Measurements from ENCODE around the gene CD82. TPM values are rescaled to one million over a fixed set of nuclear protein-coding genes. Genes with fewer than 3 reads are reported as not detected.

Gene CD82
- polyA plus RNA-seq, 3 donors = 40.8 to 89.0 (median 43.0) TPM

DNA sequence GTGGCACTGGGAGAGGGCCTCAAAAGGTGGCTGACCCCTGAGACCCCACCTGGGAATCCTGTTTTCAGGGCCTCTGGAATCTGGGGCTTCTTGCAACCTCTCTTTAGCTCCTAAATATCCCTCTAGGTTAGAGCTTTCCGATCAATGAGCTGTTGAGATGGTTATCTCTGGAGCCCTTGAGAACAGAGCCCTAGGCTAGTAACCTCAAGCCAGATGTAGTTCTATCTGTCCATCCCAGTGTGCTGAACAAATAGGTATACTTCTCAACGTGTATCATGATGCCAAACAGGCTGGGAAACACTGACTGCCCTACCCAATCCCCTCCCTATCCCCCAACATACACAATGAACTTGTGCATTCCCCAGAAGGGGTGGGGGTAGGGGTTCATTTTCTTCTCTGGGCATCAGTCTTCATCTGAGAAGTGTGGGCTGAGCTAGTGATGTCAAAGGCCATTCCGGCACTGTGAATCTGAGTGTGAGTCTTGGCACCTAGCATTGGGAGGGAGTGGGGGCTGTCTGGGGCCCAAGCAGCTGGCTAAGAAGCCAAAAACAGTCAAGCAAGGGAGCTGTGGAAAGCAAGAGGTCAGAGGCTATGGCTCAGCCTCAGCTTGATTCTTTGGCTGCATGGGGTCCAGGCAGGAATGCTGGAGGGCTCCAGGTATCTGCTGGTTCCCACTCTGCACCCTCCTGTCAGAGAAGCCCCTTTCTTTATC, 17.3 kb downstream of the CD82 start:
- Histone ChIP-seq H3K36me3 (replicated peaks in 1 of 2; ENCODE audit: control insufficient read depth in 1 of 2, insufficient read depth in 2 of 2, low read length in 2 of 2) (peaks cover 16 to 59% of the 10 kb centered on the region in 2 donors), H3K27ac (ENCODE audit: low read depth in 1 of 2, low read length in 2 of 2) (no peak overlapping the region), H3K4me3 (replicated peaks in 1 of 3; ENCODE audit: low read depth in 2 of 3, low read length in 3 of 3) (no peak overlapping the region), H4K20me1 (ENCODE audit: insufficient read depth, low read length) (peaks cover 51% of the 10 kb centered on the region), H3K9me3 (replicated peaks in 1 of 2; ENCODE audit: control insufficient read depth in 1 of 2, insufficient read depth in 1 of 2, low read length in 2 of 2) (peaks cover 5% of the 10 kb centered on the region in 2 donors), H3K79me2 (ENCODE audit: insufficient read depth, low read length) (peaks cover 43% of the 10 kb centered on the region), H3K27me3 (ENCODE audit: control insufficient read depth in 2 of 2, insufficient read depth in 2 of 2, low read length in 2 of 2) (no peaks in the 10 kb centered on the region), H2AFZ (ENCODE audit: insufficient read depth, low read depth, low read length, poor library complexity, severe bottlenecking) (no peak overlapping the region), H3K4me1 (ENCODE audit: control insufficient read depth in 1 of 2, insufficient read depth in 2 of 2, low read length in 2 of 2) (peaks cover 11 to 12% of the 10 kb centered on the region in 2 donors), H3K9ac (ENCODE audit: insufficient read depth, low read length, poor library complexity, severe bottlenecking) (no peak overlapping the region), H3K4me2 (replicated peaks; ENCODE audit: extremely low read depth, low read length, poor library complexity, severe bottlenecking) (no peak overlapping the region)
- Mint-ChIP-seq H3K27me3 (ENCODE audit: low read depth in 3 of 3) (peaks cover 0 to 1% (median 0%) of the 10 kb centered on the region in 3 donors), H3K27ac (peak overlapping the region in 4 of 7 donors; percentile 21 to 61 (median 36)), H3K9me3 (peaks cover 2 to 19% (median 6%) of the 10 kb centered on the region in 7 donors), H3K4me3 (no peak overlapping the region), H3K36me3 (peaks cover 53 to 54% of the 10 kb centered on the region in 2 donors), H3K4me1 (peaks cover 13% of the 10 kb centered on the region)
- no peak for DNase-seq
- intact Hi-C loops (cut with micrococcal nuclease) = no loop called here
- TF ChIP-seq, protein P1, sequence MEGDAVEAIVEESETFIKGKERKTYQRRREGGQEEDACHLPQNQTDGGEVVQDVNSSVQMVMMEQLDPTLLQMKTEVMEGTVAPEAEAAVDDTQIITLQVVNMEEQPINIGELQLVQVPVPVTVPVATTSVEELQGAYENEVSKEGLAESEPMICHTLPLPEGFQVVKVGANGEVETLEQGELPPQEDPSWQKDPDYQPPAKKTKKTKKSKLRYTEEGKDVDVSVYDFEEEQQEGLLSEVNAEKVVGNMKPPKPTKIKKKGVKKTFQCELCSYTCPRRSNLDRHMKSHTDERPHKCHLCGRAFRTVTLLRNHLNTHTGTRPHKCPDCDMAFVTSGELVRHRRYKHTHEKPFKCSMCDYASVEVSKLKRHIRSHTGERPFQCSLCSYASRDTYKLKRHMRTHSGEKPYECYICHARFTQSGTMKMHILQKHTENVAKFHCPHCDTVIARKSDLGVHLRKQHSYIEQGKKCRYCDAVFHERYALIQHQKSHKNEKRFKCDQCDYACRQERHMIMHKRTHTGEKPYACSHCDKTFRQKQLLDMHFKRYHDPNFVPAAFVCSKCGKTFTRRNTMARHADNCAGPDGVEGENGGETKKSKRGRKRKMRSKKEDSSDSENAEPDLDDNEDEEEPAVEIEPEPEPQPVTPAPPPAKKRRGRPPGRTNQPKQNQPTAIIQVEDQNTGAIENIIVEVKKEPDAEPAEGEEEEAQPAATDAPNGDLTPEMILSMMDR (IDR thresholded peaks at IDR 0.05) = no peak
- WGBS (ENCODE audit: insufficient coverage) = 100% methylated on average over 2 of the region's 3 CpGs

DNA sequence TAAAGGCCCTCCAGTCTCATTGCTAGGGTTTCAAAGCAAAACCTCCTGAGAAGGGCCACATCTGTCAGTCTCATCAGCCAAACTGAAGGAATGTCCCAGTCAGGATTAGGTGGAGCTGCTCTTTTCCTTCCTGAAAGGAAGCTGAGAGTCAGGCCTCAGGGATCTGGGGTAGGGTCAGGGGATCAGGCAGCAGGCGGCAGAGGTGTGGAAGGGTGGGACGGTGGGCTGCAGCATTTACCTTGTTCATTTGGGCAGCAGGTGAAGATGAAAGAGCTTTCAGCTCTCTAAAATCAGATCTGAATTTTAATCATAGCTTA, 17.8 kb downstream of the CD82 start:
- intact Hi-C loops (cut with micrococcal nuclease) = no loop called here

More for the DNA sequence above, 17.8 kb downstream of the CD82 start:
- H3K4me3 Mint-ChIP-seq = no peak overlapping the region
- H3K4me1 Mint-ChIP-seq = peaks cover 8% of the 10 kb centered on the region
- Histone ChIP-seq H3K4me3 (replicated peaks in 1 of 3; ENCODE audit: low read depth in 2 of 3, low read length in 3 of 3) (no peak overlapping the region), H3K4me2 (replicated peaks; ENCODE audit: extremely low read depth, low read length, poor library complexity, severe bottlenecking) (no peak overlapping the region), H2AFZ (ENCODE audit: insufficient read depth, low read depth, low read length, poor library complexity, severe bottlenecking) (no peak overlapping the region), H3K27ac (ENCODE audit: low read depth in 1 of 2, low read length in 2 of 2) (no peak overlapping the region), H3K79me2 (ENCODE audit: insufficient read depth, low read length) (peaks cover 38% of the 10 kb centered on the region), H3K4me1 (ENCODE audit: control insufficient read depth in 1 of 2, insufficient read depth in 2 of 2, low read length in 2 of 2) (peaks cover 6 to 7% of the 10 kb centered on the region in 2 donors), H3K36me3 (replicated peaks in 1 of 2; ENCODE audit: control insufficient read depth in 1 of 2, insufficient read depth in 2 of 2, low read length in 2 of 2) (peaks cover 17 to 64% of the 10 kb centered on the region in 2 donors), H3K9me3 (replicated peaks in 1 of 2; ENCODE audit: control insufficient read depth in 1 of 2, insufficient read depth in 1 of 2, low read length in 2 of 2) (peaks cover 5% of the 10 kb centered on the region in 2 donors), H4K20me1 (ENCODE audit: insufficient read depth, low read length) (peaks cover 46% of the 10 kb centered on the region), H3K27me3 (ENCODE audit: control insufficient read depth in 2 of 2, insufficient read depth in 2 of 2, low read length in 2 of 2) (no peaks in the 10 kb centered on the region), H3K9ac (ENCODE audit: insufficient read depth, low read length, poor library complexity, severe bottlenecking) (no peak overlapping the region)
- peaks cover 0 to 1% (median 0%) of the 10 kb centered on the region in 3 donors for H3K27me3 Mint-ChIP-seq (ENCODE audit: low read depth in 3 of 3)
- peaks cover 57 to 58% of the 10 kb centered on the region in 2 donors for H3K36me3 Mint-ChIP-seq
- H3K27ac Mint-ChIP-seq = peak overlapping the region in 2 of 7 donors; percentile 5 to 30
- WGBS (ENCODE audit: insufficient coverage) = no CpG with 5 or more reads among the region's 2 CpGs
- DNase-seq = no peak
- peaks cover 2 to 19% (median 6%) of the 10 kb centered on the region in 7 donors for H3K9me3 Mint-ChIP-seq
- TF ChIP-seq, protein P1 (IDR thresholded peaks at IDR 0.05) = no peak

Measured in CD14-positive monocyte (primary cell).